HL-60 (cell line): Measurements from ENCODE around the gene DNAH14.
"Not testable (repeated sequence)": the region's sequence is repeated elsewhere in the genome, so short reads cannot be mapped to it uniquely, and the experiment has no call there.

ENCODE experiments used
- DNase-seq, 2 experiments: peaks; one replicate each; pipeline ENCODE4 v3.0.0-alpha.2; 2010 to 2020; ENCODE audit warnings: low read depth in 1 of 2, low spot score in 1 of 2
- H3K27ac ChIP-seq: fragments of 250-450 bp; sonication (Bioruptor Pico); replicated peaks from 2 replicates; pipeline ENCODE4 v1.5.1; 2020; ENCODE audit warnings: mild to moderate bottlenecking, moderate library complexity
- H3K27me3 ChIP-seq: fragments of 250-450 bp; sonication (Bioruptor Pico); 2 replicates; pipeline ENCODE4 v1.5.1; 2021; ENCODE audit warnings: mild to moderate bottlenecking, moderate library complexity; ENCODE audit not compliant: insufficient read depth, poor library complexity, severe bottlenecking
- H3K4me3 ChIP-seq: replicated peaks from 2 replicates; pipeline ENCODE4 v1.5.1; 2011; ENCODE audit warnings: mild to moderate bottlenecking, control low read depth, low read length; ENCODE audit not compliant: insufficient read depth
- GABPA ChIP-seq: IDR thresholded peaks from 2 replicates; pipeline ENCODE4 v1.6.1; 2012; ENCODE audit warnings: low read depth
- POLR2AphosphoS5 ChIP-seq: IDR thresholded peaks from 2 replicates; pipeline ENCODE4 v1.6.1; 2012; ENCODE audit warnings: low read depth
- SPI1 ChIP-seq: IDR thresholded peaks from 2 replicates; pipeline ENCODE4 v1.6.1; 2012; ENCODE audit warnings: low read depth, mild to moderate bottlenecking, borderline replicate concordance
- TF ChIP-seq, protein P1 (sequence below): IDR thresholded peaks from one replicate; pipeline ENCODE4 v1.5.1; 2011; ENCODE audit warnings: low read length, control low read depth, inconsistent platforms; ENCODE audit not compliant: insufficient read depth
- TF ChIP-seq, protein P2 (sequence below): IDR thresholded peaks from 2 replicates; pipeline ENCODE4 v1.6.1; 2012; ENCODE audit warnings: low read depth; ENCODE audit not compliant: insufficient replicate concordance

The DNAH14 gene

DNA sequence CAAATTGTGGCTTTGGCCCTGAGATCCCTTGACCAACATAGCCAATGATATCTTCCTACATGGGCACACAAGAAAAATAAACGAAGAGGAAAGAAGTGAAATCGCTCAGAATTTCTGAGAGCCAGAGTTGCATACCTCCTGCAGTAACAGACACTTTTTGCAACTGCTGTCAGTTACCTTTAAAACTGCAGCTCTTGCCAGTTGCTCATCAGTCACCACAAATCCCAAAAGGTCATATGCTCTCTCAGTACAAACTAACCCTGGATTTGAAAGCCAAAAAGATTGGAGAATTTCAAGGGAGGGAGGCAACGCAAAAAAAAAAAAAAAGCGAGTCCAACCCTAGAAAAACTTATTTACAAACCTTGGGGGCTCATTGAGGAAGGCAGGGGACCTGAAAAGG is 47.2 kb upstream of the DNAH14 start:
- no peak overlapping the region for H3K27ac ChIP-seq
- no peak for DNase-seq

DNA sequence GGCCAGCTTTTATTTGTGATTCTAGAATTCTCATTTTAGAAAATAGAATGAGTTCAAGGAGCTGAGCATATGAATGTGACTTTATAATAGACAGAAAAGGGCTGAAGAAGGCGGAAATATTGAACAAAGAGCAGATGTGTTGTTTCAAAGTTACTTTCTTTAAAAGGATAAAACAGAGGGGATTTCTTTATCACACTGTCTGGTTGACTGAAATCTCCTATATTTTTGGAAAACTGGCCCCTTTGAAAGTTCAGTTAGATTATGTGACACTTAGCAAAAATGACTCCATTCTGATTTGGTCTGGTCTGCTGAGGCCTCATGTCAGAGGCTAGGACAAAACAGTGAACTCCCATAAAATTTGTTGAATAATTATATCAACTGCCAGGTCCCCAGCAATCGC is 46.4 kb upstream of the DNAH14 start:
- no peak for DNase-seq
- Histone ChIP-seq H3K27ac (no peak overlapping the region), H3K27me3 (no peaks in the 10 kb centered on the region), H3K4me3 (no peak overlapping the region)
- no peak for TF ChIP-seq SPI1
- no peak for TF ChIP-seq POLR2AphosphoS5
- TF ChIP-seq, protein P1, sequence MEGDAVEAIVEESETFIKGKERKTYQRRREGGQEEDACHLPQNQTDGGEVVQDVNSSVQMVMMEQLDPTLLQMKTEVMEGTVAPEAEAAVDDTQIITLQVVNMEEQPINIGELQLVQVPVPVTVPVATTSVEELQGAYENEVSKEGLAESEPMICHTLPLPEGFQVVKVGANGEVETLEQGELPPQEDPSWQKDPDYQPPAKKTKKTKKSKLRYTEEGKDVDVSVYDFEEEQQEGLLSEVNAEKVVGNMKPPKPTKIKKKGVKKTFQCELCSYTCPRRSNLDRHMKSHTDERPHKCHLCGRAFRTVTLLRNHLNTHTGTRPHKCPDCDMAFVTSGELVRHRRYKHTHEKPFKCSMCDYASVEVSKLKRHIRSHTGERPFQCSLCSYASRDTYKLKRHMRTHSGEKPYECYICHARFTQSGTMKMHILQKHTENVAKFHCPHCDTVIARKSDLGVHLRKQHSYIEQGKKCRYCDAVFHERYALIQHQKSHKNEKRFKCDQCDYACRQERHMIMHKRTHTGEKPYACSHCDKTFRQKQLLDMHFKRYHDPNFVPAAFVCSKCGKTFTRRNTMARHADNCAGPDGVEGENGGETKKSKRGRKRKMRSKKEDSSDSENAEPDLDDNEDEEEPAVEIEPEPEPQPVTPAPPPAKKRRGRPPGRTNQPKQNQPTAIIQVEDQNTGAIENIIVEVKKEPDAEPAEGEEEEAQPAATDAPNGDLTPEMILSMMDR, result no peak
- no peak for TF ChIP-seq GABPA
- TF ChIP-seq, protein P2, sequence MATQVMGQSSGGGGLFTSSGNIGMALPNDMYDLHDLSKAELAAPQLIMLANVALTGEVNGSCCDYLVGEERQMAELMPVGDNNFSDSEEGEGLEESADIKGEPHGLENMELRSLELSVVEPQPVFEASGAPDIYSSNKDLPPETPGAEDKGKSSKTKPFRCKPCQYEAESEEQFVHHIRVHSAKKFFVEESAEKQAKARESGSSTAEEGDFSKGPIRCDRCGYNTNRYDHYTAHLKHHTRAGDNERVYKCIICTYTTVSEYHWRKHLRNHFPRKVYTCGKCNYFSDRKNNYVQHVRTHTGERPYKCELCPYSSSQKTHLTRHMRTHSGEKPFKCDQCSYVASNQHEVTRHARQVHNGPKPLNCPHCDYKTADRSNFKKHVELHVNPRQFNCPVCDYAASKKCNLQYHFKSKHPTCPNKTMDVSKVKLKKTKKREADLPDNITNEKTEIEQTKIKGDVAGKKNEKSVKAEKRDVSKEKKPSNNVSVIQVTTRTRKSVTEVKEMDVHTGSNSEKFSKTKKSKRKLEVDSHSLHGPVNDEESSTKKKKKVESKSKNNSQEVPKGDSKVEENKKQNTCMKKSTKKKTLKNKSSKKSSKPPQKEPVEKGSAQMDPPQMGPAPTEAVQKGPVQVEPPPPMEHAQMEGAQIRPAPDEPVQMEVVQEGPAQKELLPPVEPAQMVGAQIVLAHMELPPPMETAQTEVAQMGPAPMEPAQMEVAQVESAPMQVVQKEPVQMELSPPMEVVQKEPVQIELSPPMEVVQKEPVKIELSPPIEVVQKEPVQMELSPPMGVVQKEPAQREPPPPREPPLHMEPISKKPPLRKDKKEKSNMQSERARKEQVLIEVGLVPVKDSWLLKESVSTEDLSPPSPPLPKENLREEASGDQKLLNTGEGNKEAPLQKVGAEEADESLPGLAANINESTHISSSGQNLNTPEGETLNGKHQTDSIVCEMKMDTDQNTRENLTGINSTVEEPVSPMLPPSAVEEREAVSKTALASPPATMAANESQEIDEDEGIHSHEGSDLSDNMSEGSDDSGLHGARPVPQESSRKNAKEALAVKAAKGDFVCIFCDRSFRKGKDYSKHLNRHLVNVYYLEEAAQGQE, result no peak

More for the DNA sequence above, 47.2 kb upstream of the DNAH14 start:
- Histone ChIP-seq H3K4me3 (no peak overlapping the region), H3K27me3 (no peaks in the 10 kb centered on the region)
- TF ChIP-seq SPI1, result no peak
- TF ChIP-seq, protein P2, result no peak
- TF ChIP-seq, protein P1, result no peak
- no peak for TF ChIP-seq GABPA
- TF ChIP-seq POLR2AphosphoS5, result no peak

DNA sequence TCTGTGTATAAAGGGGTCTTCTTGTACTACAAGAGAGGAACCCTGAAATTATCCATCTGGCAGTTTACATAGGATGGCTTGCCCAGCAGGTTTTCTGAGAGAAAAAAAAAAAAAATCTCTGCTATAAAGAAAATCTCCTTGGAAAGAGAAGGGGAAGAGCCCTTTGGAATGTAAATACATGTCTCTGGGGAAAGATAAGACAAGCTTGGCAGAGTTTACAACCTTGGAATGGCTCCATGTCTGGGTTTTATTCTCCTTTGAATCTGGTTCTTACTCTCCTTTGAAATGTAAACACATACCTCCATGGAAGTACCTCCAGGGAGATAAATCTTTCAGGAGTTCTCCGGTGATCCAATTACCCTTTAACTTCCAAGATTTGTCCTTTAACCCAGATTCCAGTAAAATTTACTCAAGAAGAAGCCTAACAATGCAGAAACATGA is 45.1 kb upstream of the DNAH14 start:
- DNase-seq, result no peak
- no peak for TF ChIP-seq POLR2AphosphoS5
- TF ChIP-seq, protein P1, result no peak
- TF ChIP-seq GABPA, result no peak
- no peak for TF ChIP-seq SPI1
- TF ChIP-seq, protein P2, result no peak
- H3K27ac ChIP-seq, result no peak overlapping the region
- H3K27me3 ChIP-seq, result no peaks in the 10 kb centered on the region
- no peak overlapping the region for H3K4me3 ChIP-seq

DNA sequence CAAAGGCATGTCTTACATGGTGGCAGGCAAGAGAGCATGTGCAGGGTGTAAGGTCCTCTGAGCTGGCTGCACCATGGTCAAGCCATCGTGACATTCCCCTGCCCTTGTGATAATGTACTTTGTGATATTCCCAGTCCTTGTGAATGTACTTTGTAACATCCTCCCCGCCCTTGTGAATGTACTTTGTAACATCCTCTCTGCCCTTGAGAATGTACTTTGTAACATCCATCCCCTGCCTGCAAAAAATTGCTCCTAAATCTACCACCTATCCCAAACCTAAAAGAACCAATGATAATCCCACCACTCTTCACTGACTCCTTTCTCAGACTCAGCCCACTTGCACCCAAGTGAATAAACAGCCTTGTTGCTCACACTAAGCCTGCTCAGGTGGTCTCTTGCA is 44.1 kb upstream of the DNAH14 start:
- DNase-seq, H3K27ac ChIP-seq, H3K4me3 ChIP-seq, H3K27me3 ChIP-seq: not testable (repeated sequence)
